Karpas-422 (cell line): ENCODE results near the gene LIPT2. TPM values are rescaled to one million over a fixed set of nuclear protein-coding genes. Genes with fewer than 3 reads are reported as not detected.
A peak's percentile ranks its signal among the peaks of the same experiment; 100 is the strongest.

ENCODE experiments used
- DNase-seq: peaks from one replicate; pipeline ENCODE4 v3.0.0-alpha.2; 2015
- H2AFZ ChIP-seq: fragments of 200-600 bp; sonication (generic); 2 replicates; pipeline ENCODE4 v1.6.1; 2014; ENCODE audit warnings: antibody characterized with exemption, low read length, mixed read lengths
- H3K27ac ChIP-seq: fragments of 200-600 bp; sonication (generic); 2 replicates; pipeline ENCODE4 v1.5.1; 2014; ENCODE audit warnings: mild to moderate bottlenecking, low read length, moderate library complexity
- H3K27me3 ChIP-seq: fragments of 200-600 bp; sonication (generic); 2 replicates; pipeline ENCODE4 v1.6.1; 2014; ENCODE audit warnings: low read length, mixed read lengths
- H3K36me3 ChIP-seq: fragments of 200-600 bp; sonication (generic); 2 replicates; pipeline ENCODE4 v1.6.1; 2014; ENCODE audit warnings: low read length, mixed read lengths; ENCODE audit not compliant: insufficient read depth
- H3K4me1 ChIP-seq: fragments of 200-600 bp; sonication (generic); 2 replicates; pipeline ENCODE4 v1.6.1; 2014; ENCODE audit warnings: mild to moderate bottlenecking, low read length, mixed read lengths
- H3K4me2 ChIP-seq: fragments of 200-600 bp; sonication (generic); 2 replicates; pipeline ENCODE4 v1.6.1; 2014; ENCODE audit warnings: low read length, low read depth, mild to moderate bottlenecking; ENCODE audit not compliant: poor library complexity, severe bottlenecking
- H3K4me3 ChIP-seq: fragments of 200-600 bp; sonication (generic); 2 replicates; pipeline ENCODE4 v1.5.1; 2014; ENCODE audit warnings: mild to moderate bottlenecking, antibody characterized with exemption, low read length, mixed read lengths
- H3K79me2 ChIP-seq: fragments of 200-600 bp; sonication (generic); 2 replicates; pipeline ENCODE4 v1.6.1; 2014; ENCODE audit warnings: mild to moderate bottlenecking, low read length, mixed read lengths
- H3K9ac ChIP-seq: fragments of 200-600 bp; sonication (generic); 2 replicates; pipeline ENCODE4 v1.6.0; 2014; ENCODE audit warnings: low read length
- H3K9me2 ChIP-seq: fragments of 200-600 bp; sonication (generic), shearing (Covaris generic); replicated peaks from 2 replicates; pipeline ENCODE4 v1.6.0; 2014; ENCODE audit warnings: mild to moderate bottlenecking, low read length, moderate library complexity; ENCODE audit not compliant: insufficient read depth
- H3K9me3 ChIP-seq: fragments of 300-700, 200-600 bp; sonication (generic); 2 replicates; pipeline ENCODE4 v1.6.1; 2014; ENCODE audit warnings: low read length, mixed read lengths
- H4K20me1 ChIP-seq: fragments of 200-600 bp; sonication (generic); 2 replicates; pipeline ENCODE4 v1.6.1; 2014; ENCODE audit warnings: mild to moderate bottlenecking, antibody characterized with exemption, low read length, low read depth; ENCODE audit not compliant: insufficient read depth
- total RNA-seq: library from RNA; depleted of rRNA; stranded (reverse); fragments of >200 nt; shearing (Covaris generic); gene quantifications from 2 replicates; pipeline ENCODE4 v1.2.3, GENCODE V29; 2014; ENCODE audit warnings: low replicate concordance

Gene LIPT2
- total RNA-seq, 1 experiment from 2014 or later = 5.9 TPM

DNA sequence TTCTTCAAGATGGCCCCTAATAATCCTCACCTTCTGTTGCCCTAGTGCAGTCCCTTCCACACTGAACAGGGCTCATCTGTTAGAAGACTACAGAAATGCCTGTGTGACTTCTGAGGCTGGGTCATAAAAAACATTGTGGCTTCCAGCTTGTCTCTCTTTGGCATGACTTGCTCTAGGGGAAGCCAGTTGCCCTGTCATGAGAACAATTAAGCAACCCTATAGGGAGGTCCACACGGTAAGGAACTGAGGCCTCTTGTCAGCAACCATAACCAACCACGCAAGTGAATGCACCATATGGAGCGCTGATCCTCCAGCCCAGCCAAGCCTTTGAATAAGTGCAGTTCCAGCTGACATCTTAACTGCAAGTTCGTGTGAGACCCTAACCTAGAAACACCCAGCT, 2.6 kb downstream of the LIPT2 start:
- H3K9me3 ChIP-seq = no peaks in the 10 kb centered on the region
- H4K20me1 ChIP-seq = no peaks in the 10 kb centered on the region
- H3K4me3 ChIP-seq = no peak overlapping the region
- peaks cover 17% of the 10 kb centered on the region for H3K4me1 ChIP-seq
- 0 out of 2 replicates have a peak, but pooled peaks cover 4% of the 10 kb centered on the region for H3K79me2 ChIP-seq
- H3K36me3 ChIP-seq = 0 out of 2 replicates have a peak, but pooled peaks cover 8% of the 10 kb centered on the region
- H3K9me2 ChIP-seq = no peaks in the 10 kb centered on the region
- H3K27ac ChIP-seq = no peak overlapping the region
- DNase-seq = no peak
- no peaks in the 10 kb centered on the region for H3K27me3 ChIP-seq
- no peak overlapping the region for H3K9ac ChIP-seq
- H2AFZ ChIP-seq = no peak overlapping the region
- no peak overlapping the region for H3K4me2 ChIP-seq

DNA sequence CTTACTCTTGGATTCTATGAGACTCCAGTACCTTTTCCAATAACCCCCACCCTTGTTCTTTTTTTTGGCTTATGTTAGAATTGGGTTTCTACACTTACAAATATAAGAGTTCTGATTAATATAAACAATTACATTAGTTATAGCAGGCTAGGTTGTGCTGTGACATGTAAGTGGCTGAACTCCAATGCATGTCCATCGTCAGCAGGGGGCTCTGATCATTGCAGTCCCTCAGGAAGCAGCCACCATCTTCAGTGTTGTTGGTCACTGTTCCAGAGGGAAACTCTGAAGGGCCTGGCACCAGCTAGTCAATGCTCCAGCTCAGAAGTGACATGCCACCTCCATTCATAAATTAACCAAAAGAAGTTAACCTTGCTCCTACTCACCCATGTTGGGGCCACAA, 5.6 kb downstream of the LIPT2 start:
- H3K4me3 ChIP-seq = no peak overlapping the region
- no peaks in the 10 kb centered on the region for H3K27me3 ChIP-seq
- 0 out of 2 replicates have a peak, but pooled peaks cover 8% of the 10 kb centered on the region for H3K36me3 ChIP-seq
- no peak overlapping the region for H3K9ac ChIP-seq
- peak; percentile 55 for DNase-seq
- H3K4me1 ChIP-seq = peaks cover 8% of the 10 kb centered on the region
- H3K27ac ChIP-seq = no peak overlapping the region
- no peaks in the 10 kb centered on the region for H4K20me1 ChIP-seq
- H3K9me2 ChIP-seq = no peaks in the 10 kb centered on the region
- no peak overlapping the region for H2AFZ ChIP-seq
- no peak overlapping the region for H3K4me2 ChIP-seq
- H3K9me3 ChIP-seq = no peaks in the 10 kb centered on the region
- H3K79me2 ChIP-seq = 0 out of 2 replicates have a peak, but pooled peaks cover 4% of the 10 kb centered on the region

DNA sequence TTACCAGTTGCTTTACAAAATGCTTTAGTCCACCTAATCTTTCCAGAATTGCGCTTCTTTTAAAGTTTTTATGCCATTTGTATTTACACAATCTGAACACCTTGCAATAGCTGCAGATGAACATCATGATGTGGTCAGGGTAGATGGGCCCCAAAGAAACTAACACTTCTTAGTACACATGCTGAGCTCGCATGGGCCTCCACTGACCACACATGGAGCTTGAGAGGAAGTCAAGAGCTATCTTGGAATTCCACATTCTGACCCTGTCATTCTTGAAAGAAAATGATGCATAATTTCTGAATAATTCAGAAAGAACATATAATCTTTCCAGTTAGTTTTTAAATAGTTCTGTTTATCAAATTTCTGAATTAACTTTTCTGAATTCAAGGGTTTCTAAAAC, 7.7 kb downstream of the LIPT2 start:
- Histone ChIP-seq H2AFZ (no peak overlapping the region), H4K20me1 (no peaks in the 10 kb centered on the region), H3K9me2 (no peaks in the 10 kb centered on the region), H3K4me2 (no peak overlapping the region), H3K36me3 (no peaks in the 10 kb centered on the region), H3K9ac (no peak overlapping the region), H3K27me3 (no peaks in the 10 kb centered on the region), H3K9me3 (no peaks in the 10 kb centered on the region), H3K4me1 (no peaks in the 10 kb centered on the region), H3K4me3 (no peak overlapping the region), H3K79me2 (no peaks in the 10 kb centered on the region), H3K27ac (no peak overlapping the region)
- no peak for DNase-seq

DNA sequence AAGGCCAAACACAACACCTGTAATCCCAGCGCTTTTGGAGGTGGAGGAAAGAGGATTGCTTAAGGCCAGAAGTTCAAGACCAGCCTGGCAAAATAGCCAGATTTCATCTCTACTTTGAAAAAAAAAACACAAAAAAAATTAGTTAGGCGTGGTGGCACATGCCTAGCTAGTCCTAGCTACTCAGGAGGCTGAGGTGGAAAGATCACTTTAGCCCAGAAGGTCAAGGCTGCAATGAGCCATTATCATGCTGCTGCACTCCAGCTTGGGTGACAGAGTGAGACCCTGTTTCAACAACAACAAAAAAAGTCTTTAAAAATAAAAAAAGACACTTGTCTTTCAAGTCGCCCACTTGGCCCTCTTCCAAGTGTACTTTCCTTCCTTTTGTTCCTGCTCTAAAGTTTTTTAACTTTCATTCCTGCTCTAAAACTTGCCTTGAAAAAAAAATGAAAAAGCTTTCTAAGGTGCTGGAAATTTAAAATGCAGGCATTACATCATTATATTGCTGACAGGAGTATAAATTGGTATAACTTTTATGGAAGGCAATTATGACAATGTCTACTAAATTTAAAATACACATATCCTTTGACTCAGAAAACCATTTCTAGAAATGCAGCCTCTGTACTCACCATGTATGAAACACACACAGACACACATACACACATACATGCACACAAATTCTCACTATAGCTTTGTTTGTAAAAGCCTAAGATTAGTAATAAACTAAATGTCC, 12.7 kb downstream of the LIPT2 start:
- Histone ChIP-seq H3K27ac (no peak overlapping the region), H3K9ac (no peak overlapping the region), H3K9me2 (no peaks in the 10 kb centered on the region), H2AFZ (no peak overlapping the region), H4K20me1 (no peaks in the 10 kb centered on the region), H3K4me2 (no peak overlapping the region), H3K4me3 (no peak overlapping the region), H3K27me3 (no peaks in the 10 kb centered on the region), H3K9me3 (no peaks in the 10 kb centered on the region), H3K4me1 (peaks cover 4% of the 10 kb centered on the region; the same call in 1 of the 2 replicates), H3K79me2 (no peaks in the 10 kb centered on the region), H3K36me3 (no peaks in the 10 kb centered on the region)
- no peak for DNase-seq

DNA sequence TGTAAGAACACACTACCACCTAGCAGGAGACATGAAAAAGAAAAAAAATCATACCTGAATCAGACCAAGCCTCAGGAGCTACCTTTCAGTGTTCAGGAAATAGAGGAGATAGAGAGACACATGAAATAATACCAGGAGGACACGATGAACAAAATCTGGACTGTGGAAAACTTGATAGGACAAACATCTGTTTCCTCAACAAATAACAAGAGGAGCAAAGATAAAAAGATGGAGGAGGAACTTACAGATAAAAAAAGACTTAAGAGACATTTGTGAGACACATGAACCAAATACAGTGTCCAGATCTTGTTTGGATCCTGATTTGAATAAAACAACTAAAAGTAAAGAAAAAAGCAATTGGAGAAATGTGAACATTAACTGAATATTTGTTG, 13.8 kb downstream of the LIPT2 start:
- Histone ChIP-seq H3K9ac (no peak overlapping the region), H3K4me2 (no peak overlapping the region), H3K36me3 (no peaks in the 10 kb centered on the region), H3K4me3 (no peak overlapping the region), H3K9me3 (no peaks in the 10 kb centered on the region), H2AFZ (no peak overlapping the region), H3K27me3 (no peaks in the 10 kb centered on the region), H4K20me1 (no peaks in the 10 kb centered on the region), H3K27ac (no peak overlapping the region), H3K9me2 (no peaks in the 10 kb centered on the region), H3K79me2 (no peaks in the 10 kb centered on the region), H3K4me1 (peaks cover 4% of the 10 kb centered on the region; the same call in 1 of the 2 replicates)
- no peak for DNase-seq

DNA sequence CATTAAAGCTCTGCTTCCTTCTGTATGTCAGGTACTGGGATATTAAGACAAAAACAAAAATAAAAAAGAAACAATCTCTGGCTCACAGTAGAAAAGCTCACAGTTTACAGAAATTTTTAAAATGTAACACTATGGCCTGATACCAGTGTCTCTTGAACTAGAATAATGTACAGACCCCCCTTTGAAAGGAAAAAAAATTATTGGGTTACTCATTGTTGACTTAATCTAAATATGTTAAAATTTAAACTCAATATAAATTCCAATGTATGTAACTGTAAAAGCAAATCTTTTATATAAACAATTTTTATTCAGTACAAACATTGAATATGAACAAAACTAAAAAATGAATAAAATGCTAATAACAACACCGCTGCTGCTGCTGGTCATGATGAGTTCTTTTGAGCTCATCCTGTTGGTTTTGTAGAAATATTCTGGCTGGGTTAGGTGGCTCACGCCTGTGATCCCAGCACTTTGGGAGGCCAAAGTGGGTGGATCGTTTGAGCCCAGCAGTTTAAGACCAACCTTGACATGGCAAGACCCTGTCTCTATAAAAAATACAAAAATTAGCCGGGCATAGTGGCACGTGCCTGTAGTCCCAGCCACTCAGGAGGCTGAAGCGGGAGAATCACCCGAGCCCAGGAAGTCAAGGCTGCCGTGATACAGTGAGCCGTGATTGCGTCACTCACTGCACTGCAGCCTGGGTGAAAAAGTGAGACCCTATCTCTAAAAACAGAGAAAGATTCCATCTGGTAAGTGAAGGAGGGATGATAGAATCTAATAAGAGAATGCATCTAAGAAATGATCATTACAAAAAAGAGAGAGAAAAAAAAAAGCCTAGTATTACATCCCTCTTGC, 14.4 kb downstream of the LIPT2 start:
- no peaks in the 10 kb centered on the region for H3K27me3 ChIP-seq
- no peak for DNase-seq
- no peaks in the 10 kb centered on the region for H3K9me2 ChIP-seq
- no peak overlapping the region for H3K27ac ChIP-seq
- H4K20me1 ChIP-seq = no peaks in the 10 kb centered on the region
- no peak overlapping the region for H3K9ac ChIP-seq
- no peak overlapping the region for H3K4me3 ChIP-seq
- no peak overlapping the region for H3K4me2 ChIP-seq
- H3K79me2 ChIP-seq = no peaks in the 10 kb centered on the region
- peaks cover 4% of the 10 kb centered on the region; the same call in 1 of the 2 replicates for H3K4me1 ChIP-seq
- H2AFZ ChIP-seq = peak overlapping the region; percentile 40; the same call in 1 of the 2 replicates
- no peaks in the 10 kb centered on the region for H3K9me3 ChIP-seq
- no peaks in the 10 kb centered on the region for H3K36me3 ChIP-seq

DNA sequence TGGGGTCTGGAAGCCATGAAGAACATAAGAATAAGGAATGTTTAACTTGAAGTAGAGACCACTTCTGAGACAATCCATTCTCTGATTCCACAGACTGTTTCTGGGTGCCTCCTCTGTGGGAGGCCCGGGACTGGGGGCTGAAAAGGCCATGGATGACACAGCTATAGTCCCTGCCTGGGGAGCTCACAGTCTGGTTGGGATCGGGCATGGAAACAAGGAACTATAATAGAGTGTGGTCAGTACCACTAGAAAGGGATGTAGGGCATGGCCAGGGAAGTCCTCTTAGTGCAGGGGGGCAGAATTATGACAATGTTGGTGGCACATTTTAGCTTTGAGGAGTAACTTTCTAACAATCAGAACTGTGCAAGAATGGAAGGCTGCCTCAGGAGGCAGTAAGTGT, 17.0 kb downstream of the LIPT2 start:
- Histone ChIP-seq H4K20me1 (no peaks in the 10 kb centered on the region), H2AFZ (no peak overlapping the region), H3K9me3 (no peaks in the 10 kb centered on the region), H3K36me3 (no peaks in the 10 kb centered on the region), H3K79me2 (no peaks in the 10 kb centered on the region), H3K4me1 (peaks cover 4% of the 10 kb centered on the region; the same call in 1 of the 2 replicates), H3K27me3 (no peaks in the 10 kb centered on the region), H3K9ac (no peak overlapping the region), H3K27ac (no peak overlapping the region), H3K9me2 (no peaks in the 10 kb centered on the region), H3K4me3 (no peak overlapping the region), H3K4me2 (no peak overlapping the region)
- no peak for DNase-seq

DNA sequence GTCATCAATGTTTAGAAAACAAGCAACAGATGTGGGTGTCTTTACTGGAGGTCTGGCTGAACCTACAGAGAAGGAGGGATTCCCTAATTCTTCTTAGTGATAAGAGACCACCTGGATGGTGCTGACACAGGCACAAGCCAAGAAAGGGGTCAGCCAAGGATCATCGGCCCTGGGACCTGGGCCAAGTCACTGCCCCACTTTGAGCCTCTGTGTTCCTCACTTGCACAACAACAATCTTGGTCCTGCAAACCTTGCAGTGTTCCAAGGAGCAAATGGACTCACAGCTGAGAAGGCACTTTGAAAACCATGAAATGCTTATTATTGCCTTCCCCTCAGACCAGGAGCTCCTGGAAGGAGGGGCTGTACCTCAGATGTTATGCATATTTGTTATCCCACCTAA, 19.2 kb downstream of the LIPT2 start:
- Histone ChIP-seq H3K79me2 (no peaks in the 10 kb centered on the region), H3K9me3 (no peaks in the 10 kb centered on the region), H3K9ac (no peak overlapping the region), H3K4me1 (peaks cover 2% of the 10 kb centered on the region; the same call in 1 of the 2 replicates), H3K4me2 (no peak overlapping the region), H2AFZ (no peak overlapping the region), H3K36me3 (no peaks in the 10 kb centered on the region), H3K9me2 (no peaks in the 10 kb centered on the region), H3K27ac (no peak overlapping the region), H3K27me3 (no peaks in the 10 kb centered on the region), H4K20me1 (no peaks in the 10 kb centered on the region), H3K4me3 (no peak overlapping the region)
- no peak for DNase-seq
